Loucy (cell line): ENCODE data around the gene LAMTOR1.

Experiments
- H2AFZ ChIP-seq: fragments of 200-600 bp; sonication (generic); 2 replicates; pipeline ENCODE4 v1.6.0; 2016; ENCODE audit warnings: antibody characterized with exemption, mild to moderate bottlenecking, low read length, moderate library complexity
- H3F3A ChIP-seq: fragments of 200-600 bp; 2 replicates; pipeline ENCODE4 v1.6.0; 2016; ENCODE audit warnings: antibody characterized with exemption, low read depth, mild to moderate bottlenecking
- H3K27me3 ChIP-seq: fragments of 200-600 bp; sonication (generic); 2 replicates; pipeline ENCODE4 v1.6.1; 2014; ENCODE audit warnings: low read length, mild to moderate bottlenecking; ENCODE audit not compliant: insufficient read depth, poor library complexity, severe bottlenecking
- H3K36me3 ChIP-seq: fragments of 200-600 bp; sonication (generic); 2 replicates; pipeline ENCODE4 v1.6.1; 2016; ENCODE audit warnings: low read length; ENCODE audit not compliant: insufficient read depth
- H3K4me1 ChIP-seq: fragments of 200-600 bp; sonication (generic); 2 replicates; pipeline ENCODE4 v1.5.1; 2014; ENCODE audit warnings: low read length, mild to moderate bottlenecking; ENCODE audit not compliant: insufficient read depth, poor library complexity, severe bottlenecking
- H3K4me2 ChIP-seq: fragments of 200-600 bp; sonication (generic); 2 replicates; pipeline ENCODE4 v1.6.0; 2014; ENCODE audit warnings: antibody characterized with exemption, low read length, low read depth, mild to moderate bottlenecking; ENCODE audit not compliant: poor library complexity, severe bottlenecking
- H3K4me3 ChIP-seq: fragments of 200-600 bp; sonication (generic); 2 replicates; pipeline ENCODE4 v1.5.1; 2014; ENCODE audit warnings: low read length, mild to moderate bottlenecking, mixed read lengths; ENCODE audit not compliant: poor library complexity, severe bottlenecking
- H3K79me2 ChIP-seq: fragments of 200-600 bp; sonication (generic); 2 replicates; pipeline ENCODE4 v1.6.1; 2014; ENCODE audit warnings: low read length; ENCODE audit not compliant: insufficient read depth
- H3K9ac ChIP-seq: fragments of 200-600 bp; sonication (generic); 2 replicates; pipeline ENCODE4 v1.6.0; 2014; ENCODE audit warnings: mild to moderate bottlenecking, low read depth, low read length, moderate library complexity; ENCODE audit not compliant: poor library complexity, severe bottlenecking
- H3K9me2 ChIP-seq: fragments of 200-600 bp; sonication (generic); replicated peaks from 2 replicates; pipeline ENCODE4 v1.6.1; 2016; ENCODE audit warnings: low read depth, low read length, mixed read lengths
- H3K9me3 ChIP-seq: fragments of 200-600 bp; sonication (generic); 2 replicates; pipeline ENCODE4 v1.6.1; 2014; ENCODE audit warnings: mild to moderate bottlenecking, antibody characterized with exemption, low read length, low read depth; ENCODE audit not compliant: insufficient read depth
- H4K20me1 ChIP-seq: fragments of 200-600 bp; sonication (generic); 2 replicates; pipeline ENCODE4 v1.6.0; 2014; ENCODE audit warnings: antibody characterized with exemption, low read length, mild to moderate bottlenecking; ENCODE audit not compliant: insufficient read depth, poor library complexity, severe bottlenecking
- CTCF ChIP-seq: fragments of 200-600 bp; sonication (generic); conservative IDR thresholded peaks from 2 replicates; pipeline ENCODE4 v1.5.1; 2014; ENCODE audit warnings: mild to moderate bottlenecking, antibody characterized with exemption, low read length
- EZH2phosphoT487 ChIP-seq: fragments of 200-600 bp; IDR thresholded peaks from 2 replicates; pipeline ENCODE4 v1.6.1; 2018; ENCODE audit warnings: antibody characterized with exemption, mild to moderate bottlenecking, moderate library complexity, borderline replicate concordance

The LAMTOR1 gene

DNA sequence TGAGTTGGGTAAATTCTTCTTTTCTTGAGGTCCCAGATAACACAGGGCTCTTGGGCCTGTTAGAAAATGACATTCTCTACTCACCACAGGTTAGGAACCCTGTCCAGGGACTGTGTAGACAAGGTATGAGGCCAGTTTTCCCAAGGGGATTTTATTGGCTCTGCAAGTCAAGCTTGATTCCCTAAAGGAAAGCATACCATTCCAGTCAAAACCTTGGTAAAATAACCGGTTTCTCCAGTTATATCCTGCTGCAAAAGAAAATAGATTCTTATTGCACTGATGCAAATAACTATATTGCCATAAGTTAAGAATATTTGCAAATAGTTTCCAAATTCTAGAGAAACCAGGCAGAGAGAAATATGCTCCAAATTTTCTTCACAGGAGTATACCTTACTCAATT is 22.9 kb upstream of the LAMTOR1 start:
- Histone ChIP-seq H2AFZ (no peak overlapping the region), H3K9me3 (peaks cover 14% of the 10 kb centered on the region; the same call in 1 of the 2 replicates), H3K4me1 (no peaks in the 10 kb centered on the region), H3K36me3 (no peaks in the 10 kb centered on the region), H3K9me2 (no peaks in the 10 kb centered on the region), H3F3A (no peaks in the 10 kb centered on the region), H3K79me2 (no peaks in the 10 kb centered on the region), H4K20me1 (no peaks in the 10 kb centered on the region), H3K27me3 (no peaks in the 10 kb centered on the region), H3K4me2 (no peak overlapping the region), H3K9ac (no peak overlapping the region), H3K4me3 (no peak overlapping the region)
- no peak for TF ChIP-seq EZH2phosphoT487

DNA sequence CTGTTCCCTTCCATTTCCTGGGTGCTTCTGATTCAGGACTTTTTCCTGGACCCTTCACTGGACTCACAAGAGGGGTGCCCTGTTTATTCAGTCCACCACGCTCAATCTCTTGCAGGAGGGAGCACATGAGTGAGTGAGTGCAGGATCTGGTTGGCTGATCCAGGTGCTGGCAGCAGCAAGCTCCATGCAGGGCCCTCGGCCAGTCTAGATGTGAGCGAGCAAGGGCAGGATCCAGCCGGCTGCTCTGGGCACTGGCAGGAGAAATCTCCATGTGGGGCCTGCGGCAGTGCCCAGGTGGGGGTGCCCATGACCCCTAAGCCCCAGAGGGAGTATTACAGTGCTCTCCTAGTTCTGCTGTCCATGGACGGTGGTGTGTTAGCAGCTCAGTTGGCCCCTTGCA is 20.9 kb upstream of the LAMTOR1 start:
- no peak overlapping the region for H3K4me3 ChIP-seq
- no peak overlapping the region for H3K4me2 ChIP-seq
- TF ChIP-seq CTCF: no peak
- no peak for TF ChIP-seq EZH2phosphoT487
- H3K9ac ChIP-seq: no peak overlapping the region
- no peaks in the 10 kb centered on the region for H3K36me3 ChIP-seq
- no peaks in the 10 kb centered on the region for H3F3A ChIP-seq
- H3K27me3 ChIP-seq: no peaks in the 10 kb centered on the region
- H3K79me2 ChIP-seq: no peaks in the 10 kb centered on the region
- no peaks in the 10 kb centered on the region for H3K4me1 ChIP-seq
- no peak overlapping the region for H2AFZ ChIP-seq
- H3K9me2 ChIP-seq: no peaks in the 10 kb centered on the region
- peaks cover 14% of the 10 kb centered on the region; the same call in 1 of the 2 replicates for H3K9me3 ChIP-seq
- no peaks in the 10 kb centered on the region for H4K20me1 ChIP-seq

GRCh38 chr11:72123117-72123653 is 20.1 kb upstream of the LAMTOR1 start:
- Histone ChIP-seq H3K4me2 (no peak overlapping the region), H3K4me1 (no peaks in the 10 kb centered on the region), H2AFZ (no peak overlapping the region), H3F3A (no peaks in the 10 kb centered on the region), H3K4me3 (no peak overlapping the region), H3K27me3 (no peaks in the 10 kb centered on the region), H4K20me1 (no peaks in the 10 kb centered on the region), H3K9me2 (no peaks in the 10 kb centered on the region), H3K9me3 (peaks cover 10% of the 10 kb centered on the region; the same call in 1 of the 2 replicates), H3K79me2 (no peaks in the 10 kb centered on the region), H3K9ac (no peak overlapping the region), H3K36me3 (no peaks in the 10 kb centered on the region)
- TF ChIP-seq CTCF (no peak), EZH2phosphoT487 (no peak)

DNA sequence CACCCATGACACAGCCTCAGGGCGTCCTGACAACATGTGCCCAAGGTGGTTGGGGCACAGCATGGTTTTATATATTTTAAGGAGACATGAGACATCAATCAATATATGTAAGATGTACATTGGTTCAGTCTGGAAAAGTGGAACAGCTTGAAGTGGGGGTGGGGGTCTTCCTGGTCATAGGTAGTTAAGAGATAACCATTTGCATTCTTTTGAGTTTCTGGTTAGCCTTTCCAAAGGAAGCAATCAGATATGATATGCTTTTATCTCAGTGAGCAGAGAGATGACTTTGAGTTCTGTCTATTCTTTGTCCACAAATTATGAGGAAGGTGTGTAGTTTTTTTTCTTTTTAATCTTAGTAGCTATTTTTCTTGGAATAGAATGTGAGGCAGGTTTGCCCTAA is 19.5 kb upstream of the LAMTOR1 start:
- H4K20me1 ChIP-seq: no peaks in the 10 kb centered on the region
- H3K79me2 ChIP-seq: no peaks in the 10 kb centered on the region
- H3K4me3 ChIP-seq: no peak overlapping the region

More for the DNA sequence above, 19.5 kb upstream of the LAMTOR1 start:
- no peak for TF ChIP-seq CTCF
- TF ChIP-seq EZH2phosphoT487: no peak
- Histone ChIP-seq H3K27me3 (no peaks in the 10 kb centered on the region), H3F3A (no peaks in the 10 kb centered on the region), H3K4me2 (no peak overlapping the region), H3K4me1 (no peaks in the 10 kb centered on the region), H2AFZ (no peak overlapping the region), H3K9me2 (no peaks in the 10 kb centered on the region), H3K36me3 (no peaks in the 10 kb centered on the region), H3K9me3 (peaks cover 10% of the 10 kb centered on the region; the same call in 1 of the 2 replicates), H3K9ac (no peak overlapping the region)
